Hematopoietic multipotent progenitor cell treated with erythropoietin and hydrocortisone succinate and interleukin-3 and kit ligand, for 4 days (in vitro differentiated cells): ENCODE measurements around the gene ADCY3.
"Not testable (repeated sequence)": the region's sequence is repeated elsewhere in the genome, so short reads cannot be mapped to it uniquely, and the experiment has no call there.

Experiments used
- DNase-seq: peaks from one replicate; pipeline ENCODE4 v3.0.0-alpha.2; 2015

ADCY3 gene

GRCh38 chr2:24805811-24806660, 114.0 kb downstream of the ADCY3 start:
- DNase-seq: not testable (repeated sequence)

GRCh38 chr2:24800487-24800886, 119.5 kb downstream of the ADCY3 start:
- DNase-seq: not testable (repeated sequence)

DNA sequence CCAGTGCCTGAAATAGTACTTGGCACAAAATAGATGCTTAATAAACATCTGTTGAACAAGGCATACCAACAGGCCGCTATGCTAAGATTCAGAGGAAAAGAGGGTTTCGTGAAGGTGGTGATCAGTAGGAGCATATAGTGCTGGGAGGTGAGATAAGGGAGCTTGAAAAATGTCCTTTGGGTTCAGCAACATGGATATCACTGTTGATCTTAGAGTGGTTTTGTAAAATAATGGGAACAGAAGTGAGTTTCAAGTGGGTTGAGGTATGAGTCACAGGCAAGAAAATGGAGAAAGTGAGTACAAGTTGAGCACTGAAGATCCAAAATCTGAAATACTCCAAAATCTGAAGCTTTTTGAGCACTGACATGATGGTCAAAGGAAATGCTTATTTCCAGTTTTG, 122.4 kb downstream of the ADCY3 start:
- peak; percentile 34 for DNase-seq

DNA sequence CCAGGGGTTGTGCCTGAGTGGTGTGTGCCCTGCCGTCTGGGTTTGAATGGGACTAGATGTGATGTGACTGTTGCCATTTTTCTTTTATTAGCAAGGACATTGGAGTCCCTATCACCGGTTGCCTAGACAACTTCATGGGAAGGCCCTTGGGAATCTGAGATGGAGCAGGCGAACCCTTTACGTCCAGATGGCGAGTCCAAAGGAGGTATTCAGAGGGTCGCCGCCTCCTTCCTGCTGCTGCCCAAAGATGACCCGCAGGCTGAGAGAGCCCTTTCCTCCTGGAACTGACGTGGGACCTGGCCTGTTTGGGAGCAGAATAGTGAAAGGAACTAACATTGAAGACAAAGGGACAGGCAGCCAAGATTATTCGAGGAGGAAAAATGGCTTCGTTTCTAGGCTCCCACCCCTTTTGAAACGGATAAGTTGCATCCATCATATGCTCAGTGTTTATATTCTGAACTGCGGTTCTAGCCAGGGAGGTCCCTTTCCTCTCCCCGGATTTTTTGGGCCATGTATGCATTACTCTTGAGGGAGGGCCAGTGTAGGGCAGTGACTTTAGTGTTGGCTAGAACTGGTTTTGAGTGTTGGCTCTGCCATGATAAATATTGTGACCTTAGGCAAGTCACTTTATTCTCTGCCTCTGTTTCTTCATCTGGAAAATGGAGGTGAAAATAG, 126.1 kb downstream of the ADCY3 start:
- peak; percentile 48 for DNase-seq

- DNase-seq: peak; percentile 99
Measured at GRCh38 chr2:24792874-24793760, 126.9 kb downstream of the ADCY3 start, which contains the start of the genes CENPO and PTRHD1. CENPO (plus strand) TSS chr2:24793425; CDS start chr2:24793920, 495 bp downstream. PTRHD1 (minus strand) TSS chr2:24793391; CDS start chr2:24793377, 14 bp downstream.

DNA sequence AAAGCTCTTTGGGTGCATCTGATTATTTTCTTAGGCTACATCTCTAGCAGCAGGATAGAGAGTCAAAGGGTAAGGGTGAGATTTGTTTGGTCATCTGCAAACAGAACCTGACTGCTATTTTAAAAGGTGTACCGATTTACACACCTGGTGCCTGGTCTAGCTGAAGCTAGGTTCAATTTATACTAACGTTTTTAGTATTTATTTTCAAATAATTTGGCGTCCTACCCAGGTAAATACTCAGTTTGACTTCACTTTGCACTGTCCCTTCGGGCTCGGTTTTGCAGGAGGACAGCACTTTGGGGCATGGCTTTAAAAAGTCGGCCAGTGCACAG, 127.5 kb downstream of the ADCY3 start:
- no peak for DNase-seq

DNA sequence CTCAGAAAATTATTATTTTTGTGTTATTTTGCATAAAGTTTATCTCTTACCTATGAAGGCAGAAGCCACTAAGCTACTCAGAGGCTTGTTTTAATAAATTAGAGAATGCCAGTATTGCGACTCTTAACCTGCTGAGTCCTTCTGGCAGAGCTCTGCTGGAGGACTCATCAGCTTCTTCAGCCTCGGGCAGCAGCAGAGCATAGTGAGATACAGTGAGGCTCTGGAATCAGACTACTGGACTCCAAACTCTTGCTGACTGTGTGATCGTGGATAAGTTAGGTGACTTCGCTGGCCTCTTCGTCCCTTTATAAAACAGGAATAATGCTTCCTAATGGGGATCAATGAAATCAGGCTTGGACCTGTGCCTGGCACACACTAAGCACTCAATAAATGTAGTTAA, 128.6 kb downstream of the ADCY3 start:
- DNase-seq: no peak

DNA sequence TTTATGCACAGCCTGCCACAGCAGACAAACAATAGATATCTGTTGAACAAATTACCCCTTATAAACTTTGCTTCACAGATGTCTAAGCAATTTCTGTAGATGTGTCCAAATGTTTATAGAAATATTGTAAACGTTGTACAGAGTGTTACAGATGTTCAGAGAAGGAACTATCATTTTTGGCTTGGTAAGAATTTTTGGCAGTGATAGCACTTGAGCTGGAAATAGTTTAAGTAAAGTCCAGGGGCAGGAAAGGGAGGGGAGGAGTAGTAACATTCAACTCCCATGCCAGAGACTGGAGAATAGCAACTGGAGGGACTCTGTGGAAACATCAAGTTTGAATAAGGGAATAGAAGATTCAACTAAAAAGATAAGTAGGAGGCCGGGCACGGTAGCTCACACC, 131.2 kb downstream of the ADCY3 start:
- no peak for DNase-seq

- DNase-seq: no peak
Measured at GRCh38 chr2:24787532-24787931, 132.5 kb downstream of the ADCY3 start.

DNA sequence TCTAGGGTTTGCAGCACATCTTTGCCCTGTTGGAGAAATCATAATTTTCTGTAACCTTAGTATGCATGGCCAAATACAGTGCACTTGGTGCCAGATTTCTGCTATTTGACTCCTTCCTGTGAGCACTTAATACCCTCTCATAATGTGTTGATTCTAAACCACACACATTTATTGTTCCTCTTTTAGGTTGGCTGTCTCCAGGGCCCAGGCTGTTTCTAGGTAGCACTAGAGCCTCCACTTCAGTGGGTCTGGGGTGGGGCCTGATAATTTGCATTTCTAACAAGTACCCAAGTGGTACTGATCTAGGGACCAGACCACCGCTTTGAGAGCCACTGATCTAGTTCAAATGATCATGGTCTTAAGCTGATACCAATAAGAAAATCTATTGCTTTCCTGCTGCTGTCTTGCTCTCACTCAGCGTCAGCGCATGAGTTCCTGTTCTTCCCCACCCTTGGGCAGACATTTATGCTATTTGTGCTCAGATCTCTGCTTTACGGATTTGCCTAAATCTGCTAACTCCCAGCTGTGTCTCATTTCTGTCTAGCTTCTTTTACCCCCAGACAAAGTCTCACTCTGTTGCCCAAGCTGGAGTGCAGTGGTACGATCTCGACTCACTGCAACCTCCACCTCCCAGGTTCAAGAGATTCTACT, 134.2 kb downstream of the ADCY3 start:
- peak; percentile 77 for DNase-seq

GRCh38 chr2:24783641-24784040, 136.4 kb downstream of the ADCY3 start:
- no peak for DNase-seq

- no peak for DNase-seq
Measured at GRCh38 chr2:24779116-24779515, 140.9 kb downstream of the ADCY3 start.

GRCh38 chr2:24774373-24774772, 145.7 kb downstream of the ADCY3 start:
- DNase-seq: no peak

GRCh38 chr2:24771764-24772586, 148.1 kb downstream of the ADCY3 start:
- no peak for DNase-seq

DNA sequence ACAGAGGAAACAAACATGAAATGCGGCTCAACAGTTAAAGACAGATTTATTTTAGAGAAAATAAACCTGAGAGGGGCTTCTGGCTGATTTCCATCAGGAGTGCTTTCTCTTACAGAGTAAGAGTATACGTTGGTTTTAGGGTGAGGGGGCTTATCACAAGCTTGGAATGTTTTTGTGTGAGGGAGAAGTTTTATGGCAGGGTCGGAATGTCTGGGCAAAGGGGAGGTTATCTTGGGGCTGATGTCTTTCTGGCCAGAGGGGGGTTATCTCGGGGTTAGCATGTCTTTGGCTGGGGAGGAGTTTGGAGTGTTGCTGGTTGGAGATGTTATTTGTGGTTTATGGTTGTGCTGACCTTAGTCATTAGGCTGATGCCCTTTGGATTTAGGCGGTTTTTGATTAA, 149.0 kb downstream of the ADCY3 start:
- DNase-seq: no peak
